Liver (tissue), 9 donors: Measurements from ENCODE around the gene ROM1. TPM values are rescaled to one million over a fixed set of nuclear protein-coding genes. Genes with fewer than 3 reads are reported as not detected.

Source experiments
- DNase-seq: peaks from one replicate; pipeline ENCODE4 v3.0.0-alpha.2; 2017; ENCODE audit warnings: low spot score
- H3K27ac ChIP-seq, 2 donors: one replicate each; pipeline ENCODE4 v1.7.0; 2013; ENCODE audit warnings: inconsistent platforms in 2 of 2, low read length in 2 of 2, control low read depth in 1 of 2, low read depth in 1 of 2, mild to moderate bottlenecking in 1 of 2
- H3K27me3 ChIP-seq, 4 donors: one replicate each; pipeline versions ENCODE4 v1.6.1 to v1.7.0; 2013; ENCODE audit warnings: low read length in 3 of 4, inconsistent platforms in 1 of 4, mild to moderate bottlenecking in 1 of 4, moderate library complexity in 1 of 4; ENCODE audit not compliant: control insufficient read depth in 4 of 4, insufficient read depth in 4 of 4
- H3K36me3 ChIP-seq, 4 donors: one replicate each; pipeline versions ENCODE4 v1.6.1 to v1.7.0; 2013; ENCODE audit warnings: low read length in 3 of 4, mild to moderate bottlenecking in 3 of 4, low read depth in 1 of 4, moderate library complexity in 1 of 4; ENCODE audit not compliant: control insufficient read depth in 4 of 4, insufficient read depth in 3 of 4
- H3K4me1 ChIP-seq, 4 donors: one replicate each; pipeline versions ENCODE4 v1.6.1 to v1.7.0; 2013; ENCODE audit warnings: low read length in 3 of 4, mild to moderate bottlenecking in 3 of 4, moderate library complexity in 1 of 4; ENCODE audit not compliant: control insufficient read depth in 4 of 4, insufficient read depth in 4 of 4
- H3K4me3 ChIP-seq, 3 donors: one replicate each; pipeline versions ENCODE4 v1.6.1 to v1.7.0; 2013; ENCODE audit warnings: low read length in 3 of 3, control low read depth in 1 of 3, low read depth in 1 of 3, mild to moderate bottlenecking in 1 of 3
- H3K9ac ChIP-seq, 2 donors: one replicate each; pipeline ENCODE4 v1.7.0; 2013; ENCODE audit warnings: low read length in 2 of 2, mild to moderate bottlenecking in 2 of 2, moderate library complexity in 2 of 2, control low read depth in 1 of 2, low read depth in 1 of 2
- H3K9me3 ChIP-seq, 4 donors: one replicate each; pipeline versions ENCODE4 v1.6.1 to v1.7.0; 2013; ENCODE audit warnings: low read length in 3 of 4; ENCODE audit not compliant: control insufficient read depth in 4 of 4
- EGR1 ChIP-seq, 2 donors: IDR thresholded peaks; 2 replicates each; pipeline ENCODE4 v1.6.1; 2016 to 2018; ENCODE audit warnings: antibody characterized with exemption in 2 of 2, low read depth in 2 of 2
- FOXA1 ChIP-seq: IDR thresholded peaks from 2 replicates; pipeline ENCODE4 v1.6.1; 2016; ENCODE audit warnings: antibody characterized with exemption
- FOXA2 ChIP-seq: IDR thresholded peaks from 2 replicates; pipeline ENCODE4 v1.6.1; 2016; ENCODE audit warnings: antibody characterized with exemption
- HNF4A ChIP-seq, 2 donors: conservative IDR thresholded peaks; 2 replicates each; pipeline ENCODE4 v1.6.1; 2016; ENCODE audit warnings: antibody characterized with exemption in 2 of 2, mild to moderate bottlenecking in 2 of 2
- HNF4G ChIP-seq: IDR thresholded peaks from 2 replicates; pipeline ENCODE4 v1.6.1; 2016; ENCODE audit warnings: antibody characterized with exemption
- JUND ChIP-seq, 2 donors: IDR thresholded peaks; 2 replicates each; pipeline ENCODE4 v1.6.1; 2016; ENCODE audit warnings: antibody characterized with exemption in 2 of 2
- NR2F2 ChIP-seq: IDR thresholded peaks from 2 replicates; pipeline ENCODE4 v1.6.1; 2016; ENCODE audit warnings: antibody characterized with exemption
- RAD21 ChIP-seq, 2 donors: IDR thresholded peaks; 2 replicates each; pipeline ENCODE4 v1.6.1; 2016; ENCODE audit warnings: antibody characterized with exemption in 2 of 2, mild to moderate bottlenecking in 2 of 2
- TAF1 ChIP-seq: conservative IDR thresholded peaks from 2 replicates; pipeline ENCODE4 v1.6.1; 2016; ENCODE audit warnings: antibody characterized with exemption, mild to moderate bottlenecking
- YY1 ChIP-seq: IDR thresholded peaks from 2 replicates; pipeline ENCODE4 v1.6.1; 2016; ENCODE audit warnings: antibody characterized with exemption, mild to moderate bottlenecking
- WGBS: extraction: QIAGEN DNeasy Blood & Tissue Kit; methylation state at CpG from one replicate; pipeline ENCODE4 v1.1.7; 2013; 5-methylcytosine and 5-hydroxymethylcytosine counted together
- polyA plus RNA-seq, 2 donors: library from polyadenylated mRNA; stranded (reverse) in 1 of 2; unstranded in 1 of 2; fragments of 200-250 nt in 1 of 2; fragments of >200 nt in 1 of 2; fragmentation: Nextera tagmentation in 1 of 2; extraction: Ambion mirVana in 1 of 2; gene quantifications; one replicate each; pipeline versions ENCODE4 v1.2.1 to v1.2.3, GENCODE V29; 2013 to 2015
- total RNA-seq, 2 donors: library from RNA; depleted of rRNA; stranded (reverse); fragments of >200 nt; gene quantifications; one replicate each; pipeline ENCODE4 v1.2.3, GENCODE V29; 2014
- TF ChIP-seq, protein P1 (sequence below): fragments of 150-350 bp; IDR thresholded peaks from 2 replicates; pipeline ENCODE4 v1.5.1; 2017; ENCODE audit warnings: improper control_type of control experiment, low read depth, low read length; ENCODE audit not compliant: missing input control
- TF ChIP-seq, protein P2 (sequence below): IDR thresholded peaks from 2 replicates; pipeline ENCODE4 v1.6.1; 2016; ENCODE audit warnings: antibody characterized with exemption
- TF ChIP-seq, protein P3 (sequence below): IDR thresholded peaks from 2 replicates; pipeline ENCODE4 v1.6.1; 2016; ENCODE audit warnings: antibody characterized with exemption
- TF ChIP-seq, protein P4 (sequence below): IDR thresholded peaks from 2 replicates; pipeline ENCODE4 v1.6.1; 2016; ENCODE audit warnings: antibody characterized with exemption
- TF ChIP-seq, protein P5 (sequence below): IDR thresholded peaks from 2 replicates; pipeline ENCODE4 v1.6.1; 2016; ENCODE audit warnings: antibody characterized with exemption, mild to moderate bottlenecking
- donor health status: healthy.
- donor health status: healthy.
- donor health status: healthy.
- donor health status: healthy.
- donor health status: healthy.

Gene ROM1
- total and polyA plus RNA-seq, 4 donors, result 0.84 to 3.9 (median 1.1) TPM

DNA sequence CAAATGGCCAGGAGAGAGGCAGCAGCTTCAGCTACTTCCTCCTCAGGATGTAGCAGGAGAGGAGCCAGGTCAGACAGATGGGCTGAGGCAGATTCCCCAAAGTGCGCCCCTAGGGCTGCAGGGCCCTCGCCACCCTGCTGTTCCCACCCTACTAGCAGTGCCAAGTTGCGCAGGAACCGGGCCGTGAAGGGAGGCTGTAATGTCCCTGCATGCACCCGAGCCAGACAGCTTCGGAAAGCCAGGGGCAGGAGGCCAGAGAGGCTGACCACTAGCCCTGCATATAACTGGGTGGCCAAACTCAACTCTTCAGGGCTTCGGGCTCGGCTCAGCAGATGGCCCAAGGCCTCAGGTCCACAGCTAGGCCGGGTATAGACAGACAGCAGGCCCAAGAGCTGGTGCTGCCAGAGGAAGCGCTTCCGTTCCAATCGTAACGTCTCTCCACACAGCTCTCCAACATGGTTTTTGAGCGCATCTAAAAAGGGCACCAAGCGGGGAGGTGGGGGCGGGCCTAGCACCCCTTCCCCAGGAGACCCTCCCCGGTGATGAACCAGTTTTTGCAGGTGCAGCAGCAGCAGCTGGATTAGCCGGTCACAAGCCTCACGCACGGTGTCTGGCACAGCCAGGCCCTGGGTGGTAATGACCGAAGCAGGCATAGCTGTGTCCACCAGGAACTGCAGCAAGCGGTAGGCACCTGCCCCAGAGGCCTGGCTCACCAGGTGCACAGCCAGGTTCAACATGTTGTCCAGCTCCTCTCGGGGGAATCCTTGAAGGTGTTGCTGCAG lies 35.3 kb downstream of the ROM1 start (continued):
- TF ChIP-seq, protein P1, sequence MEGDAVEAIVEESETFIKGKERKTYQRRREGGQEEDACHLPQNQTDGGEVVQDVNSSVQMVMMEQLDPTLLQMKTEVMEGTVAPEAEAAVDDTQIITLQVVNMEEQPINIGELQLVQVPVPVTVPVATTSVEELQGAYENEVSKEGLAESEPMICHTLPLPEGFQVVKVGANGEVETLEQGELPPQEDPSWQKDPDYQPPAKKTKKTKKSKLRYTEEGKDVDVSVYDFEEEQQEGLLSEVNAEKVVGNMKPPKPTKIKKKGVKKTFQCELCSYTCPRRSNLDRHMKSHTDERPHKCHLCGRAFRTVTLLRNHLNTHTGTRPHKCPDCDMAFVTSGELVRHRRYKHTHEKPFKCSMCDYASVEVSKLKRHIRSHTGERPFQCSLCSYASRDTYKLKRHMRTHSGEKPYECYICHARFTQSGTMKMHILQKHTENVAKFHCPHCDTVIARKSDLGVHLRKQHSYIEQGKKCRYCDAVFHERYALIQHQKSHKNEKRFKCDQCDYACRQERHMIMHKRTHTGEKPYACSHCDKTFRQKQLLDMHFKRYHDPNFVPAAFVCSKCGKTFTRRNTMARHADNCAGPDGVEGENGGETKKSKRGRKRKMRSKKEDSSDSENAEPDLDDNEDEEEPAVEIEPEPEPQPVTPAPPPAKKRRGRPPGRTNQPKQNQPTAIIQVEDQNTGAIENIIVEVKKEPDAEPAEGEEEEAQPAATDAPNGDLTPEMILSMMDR, result no peak
- no peak for TF ChIP-seq FOXA1
- TF ChIP-seq JUND (IDR thresholded peaks at IDR 0.05), result no peak

DNA sequence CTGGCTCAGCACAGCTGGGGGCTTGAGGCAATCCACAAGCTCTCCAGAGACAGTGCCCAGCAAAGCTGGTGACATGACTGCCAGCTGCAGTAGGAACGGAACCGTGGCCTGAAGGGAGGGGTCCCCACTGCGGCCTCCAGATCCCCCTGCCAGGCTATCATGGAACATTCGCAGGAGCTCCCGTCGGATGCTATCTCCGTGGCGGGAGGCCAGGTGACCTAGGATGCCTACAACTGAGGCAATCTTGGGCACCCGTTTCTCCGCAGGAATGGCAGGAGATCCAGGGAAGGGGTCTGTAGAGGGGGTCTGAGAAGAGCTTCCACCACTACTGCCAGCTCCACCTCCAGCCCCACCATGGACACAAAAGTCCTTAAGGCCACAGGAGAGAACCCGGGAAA lies 35.9 kb downstream of the ROM1 start:
- H3K9ac ChIP-seq, result no peak overlapping the region
- TF ChIP-seq, protein P2, sequence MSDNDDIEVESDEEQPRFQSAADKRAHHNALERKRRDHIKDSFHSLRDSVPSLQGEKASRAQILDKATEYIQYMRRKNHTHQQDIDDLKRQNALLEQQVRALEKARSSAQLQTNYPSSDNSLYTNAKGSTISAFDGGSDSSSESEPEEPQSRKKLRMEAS, result no peak
- TF ChIP-seq TAF1 (no peak), NR2F2 (no peak), JUND (IDR thresholded peaks at IDR 0.05) (no peak), RAD21 (IDR thresholded peaks at IDR 0.05) (no peak), FOXA1 (no peak), HNF4A (conservative IDR thresholded peaks at IDR 0.05) (no peak), HNF4G (no peak), EGR1 (IDR thresholded peaks at IDR 0.05; ENCODE audit: low read depth in 2 of 2) (no peak), YY1 (no peak), FOXA2 (no peak)
- TF ChIP-seq, protein P1, result no peak
- TF ChIP-seq, protein P3, sequence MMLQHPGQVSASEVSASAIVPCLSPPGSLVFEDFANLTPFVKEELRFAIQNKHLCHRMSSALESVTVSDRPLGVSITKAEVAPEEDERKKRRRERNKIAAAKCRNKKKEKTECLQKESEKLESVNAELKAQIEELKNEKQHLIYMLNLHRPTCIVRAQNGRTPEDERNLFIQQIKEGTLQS, result no peak
- TF ChIP-seq, protein P4, sequence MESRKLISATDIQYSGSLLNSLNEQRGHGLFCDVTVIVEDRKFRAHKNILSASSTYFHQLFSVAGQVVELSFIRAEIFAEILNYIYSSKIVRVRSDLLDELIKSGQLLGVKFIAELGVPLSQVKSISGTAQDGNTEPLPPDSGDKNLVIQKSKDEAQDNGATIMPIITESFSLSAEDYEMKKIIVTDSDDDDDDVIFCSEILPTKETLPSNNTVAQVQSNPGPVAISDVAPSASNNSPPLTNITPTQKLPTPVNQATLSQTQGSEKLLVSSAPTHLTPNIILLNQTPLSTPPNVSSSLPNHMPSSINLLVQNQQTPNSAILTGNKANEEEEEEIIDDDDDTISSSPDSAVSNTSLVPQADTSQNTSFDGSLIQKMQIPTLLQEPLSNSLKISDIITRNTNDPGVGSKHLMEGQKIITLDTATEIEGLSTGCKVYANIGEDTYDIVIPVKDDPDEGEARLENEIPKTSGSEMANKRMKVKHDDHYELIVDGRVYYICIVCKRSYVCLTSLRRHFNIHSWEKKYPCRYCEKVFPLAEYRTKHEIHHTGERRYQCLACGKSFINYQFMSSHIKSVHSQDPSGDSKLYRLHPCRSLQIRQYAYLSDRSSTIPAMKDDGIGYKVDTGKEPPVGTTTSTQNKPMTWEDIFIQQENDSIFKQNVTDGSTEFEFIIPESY, result no peak
- TF ChIP-seq, protein P5, sequence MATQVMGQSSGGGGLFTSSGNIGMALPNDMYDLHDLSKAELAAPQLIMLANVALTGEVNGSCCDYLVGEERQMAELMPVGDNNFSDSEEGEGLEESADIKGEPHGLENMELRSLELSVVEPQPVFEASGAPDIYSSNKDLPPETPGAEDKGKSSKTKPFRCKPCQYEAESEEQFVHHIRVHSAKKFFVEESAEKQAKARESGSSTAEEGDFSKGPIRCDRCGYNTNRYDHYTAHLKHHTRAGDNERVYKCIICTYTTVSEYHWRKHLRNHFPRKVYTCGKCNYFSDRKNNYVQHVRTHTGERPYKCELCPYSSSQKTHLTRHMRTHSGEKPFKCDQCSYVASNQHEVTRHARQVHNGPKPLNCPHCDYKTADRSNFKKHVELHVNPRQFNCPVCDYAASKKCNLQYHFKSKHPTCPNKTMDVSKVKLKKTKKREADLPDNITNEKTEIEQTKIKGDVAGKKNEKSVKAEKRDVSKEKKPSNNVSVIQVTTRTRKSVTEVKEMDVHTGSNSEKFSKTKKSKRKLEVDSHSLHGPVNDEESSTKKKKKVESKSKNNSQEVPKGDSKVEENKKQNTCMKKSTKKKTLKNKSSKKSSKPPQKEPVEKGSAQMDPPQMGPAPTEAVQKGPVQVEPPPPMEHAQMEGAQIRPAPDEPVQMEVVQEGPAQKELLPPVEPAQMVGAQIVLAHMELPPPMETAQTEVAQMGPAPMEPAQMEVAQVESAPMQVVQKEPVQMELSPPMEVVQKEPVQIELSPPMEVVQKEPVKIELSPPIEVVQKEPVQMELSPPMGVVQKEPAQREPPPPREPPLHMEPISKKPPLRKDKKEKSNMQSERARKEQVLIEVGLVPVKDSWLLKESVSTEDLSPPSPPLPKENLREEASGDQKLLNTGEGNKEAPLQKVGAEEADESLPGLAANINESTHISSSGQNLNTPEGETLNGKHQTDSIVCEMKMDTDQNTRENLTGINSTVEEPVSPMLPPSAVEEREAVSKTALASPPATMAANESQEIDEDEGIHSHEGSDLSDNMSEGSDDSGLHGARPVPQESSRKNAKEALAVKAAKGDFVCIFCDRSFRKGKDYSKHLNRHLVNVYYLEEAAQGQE, result no peak
- no peak overlapping the region for H3K4me3 ChIP-seq
- H3K36me3 ChIP-seq, result peaks cover 0 to 12% (median 4%) of the 10 kb centered on the region in 4 donors
- H3K9me3 ChIP-seq, result no peaks in the 10 kb centered on the region
- H3K27me3 ChIP-seq, result no peaks in the 10 kb centered on the region
- H3K27ac ChIP-seq, result no peak overlapping the region
- WGBS, result 93% methylated on average over 11 of the region's 11 CpGs
- no peak for DNase-seq
- H3K4me1 ChIP-seq, result peaks cover 6 to 44% (median 38%) of the 10 kb centered on the region in 4 donors
